ENCODE data around the gene GRK4.

GRK4 gene

DNA sequence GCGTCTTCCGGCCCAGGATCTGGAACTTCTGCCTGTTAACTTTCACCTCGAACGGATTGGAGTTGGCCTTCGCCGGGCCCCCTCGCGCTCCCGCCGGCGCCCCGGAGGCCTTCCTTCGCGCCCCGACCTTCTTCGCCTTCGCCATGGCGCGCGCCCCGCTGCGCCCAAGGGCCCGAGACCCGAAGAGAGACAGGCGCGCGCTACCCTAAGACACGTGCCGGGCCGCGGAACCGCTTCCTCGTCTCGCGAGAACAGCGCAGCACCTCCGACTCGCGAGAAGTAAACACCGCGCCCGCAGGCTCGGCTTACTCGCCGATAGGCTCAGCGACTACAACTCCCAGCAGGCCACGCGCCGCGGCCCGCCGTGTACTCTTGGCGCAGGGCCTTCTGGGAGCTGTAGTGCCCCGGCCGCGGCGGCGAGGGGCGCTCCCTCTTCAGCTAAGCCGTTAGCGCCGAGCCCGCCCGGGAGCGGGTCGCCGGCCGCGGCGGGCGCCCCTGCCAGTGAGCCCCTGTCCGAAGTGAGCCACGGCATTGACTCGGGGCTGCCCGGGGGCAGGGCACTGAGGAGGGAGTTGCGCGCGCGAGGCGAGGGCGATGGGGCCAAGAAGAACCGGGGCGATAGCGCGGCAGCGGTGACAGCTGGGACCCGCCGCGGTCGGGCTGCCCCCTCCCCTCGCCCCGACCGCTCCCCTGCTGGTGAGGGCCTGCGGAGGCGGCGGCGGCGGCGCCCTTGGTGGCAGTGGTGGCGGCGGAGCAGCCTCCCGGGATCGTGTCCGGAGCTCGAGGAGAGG is at the start of gene GRK4, which contains the start of gene NOP14:
Gene GRK4, plus strand, starts transcription at position 397 of the 791 bp plus-strand sequence. CDS start 500 bp downstream, outside the sequence.
Gene NOP14, minus strand, starts transcription at position 232 of the 791 bp plus-strand sequence. Its CDS starts 87 bp downstream, at position 145.
- TF ChIP-seq EP300 (IDR thresholded peaks at IDR 0.05; ENCODE audit: borderline replicate concordance) (no peak), NFIC (IDR thresholded peaks at IDR 0.05) (no peak), TAF1 (IDR thresholded peaks at IDR 0.05; ENCODE audit: low read depth) (peak; percentile 90), FOXM1 (IDR thresholded peaks at IDR 0.05; ENCODE audit: borderline replicate concordance, low read depth) (no peak), RAD21 (IDR thresholded peaks at IDR 0.05; ENCODE audit: low read depth) (no peak), YY1 (IDR thresholded peaks at IDR 0.05; ENCODE audit: low read depth) (peak; percentile 76), CEBPB (IDR thresholded peaks at IDR 0.05) (no peak; the same call in 1 of the 2 replicates), EGR1 (IDR thresholded peaks at IDR 0.05) (peak; percentile 10; the same call in 1 of the 2 replicates), ZBTB7A (IDR thresholded peaks at IDR 0.05; ENCODE audit: low read depth) (no peak; the same call in 1 of the 2 replicates), MAX (IDR thresholded peaks at IDR 0.05) (peak; percentile 100), TEAD4 (IDR thresholded peaks at IDR 0.05) (peak; percentile 46), CREB1 (IDR thresholded peaks at IDR 0.05; ENCODE audit: low read depth) (peak; percentile 52; the same call in 1 of the 2 replicates), TCF12 (IDR thresholded peaks at IDR 0.05; ENCODE audit: low read depth) (peak; percentile 56; the same call in 1 of the 2 replicates)
- TF ChIP-seq, protein P1, sequence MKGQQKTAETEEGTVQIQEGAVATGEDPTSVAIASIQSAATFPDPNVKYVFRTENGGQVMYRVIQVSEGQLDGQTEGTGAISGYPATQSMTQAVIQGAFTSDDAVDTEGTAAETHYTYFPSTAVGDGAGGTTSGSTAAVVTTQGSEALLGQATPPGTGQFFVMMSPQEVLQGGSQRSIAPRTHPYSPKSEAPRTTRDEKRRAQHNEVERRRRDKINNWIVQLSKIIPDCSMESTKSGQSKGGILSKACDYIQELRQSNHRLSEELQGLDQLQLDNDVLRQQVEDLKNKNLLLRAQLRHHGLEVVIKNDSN (IDR thresholded peaks at IDR 0.05), result peak; percentile 93
- TF ChIP-seq, protein P2, sequence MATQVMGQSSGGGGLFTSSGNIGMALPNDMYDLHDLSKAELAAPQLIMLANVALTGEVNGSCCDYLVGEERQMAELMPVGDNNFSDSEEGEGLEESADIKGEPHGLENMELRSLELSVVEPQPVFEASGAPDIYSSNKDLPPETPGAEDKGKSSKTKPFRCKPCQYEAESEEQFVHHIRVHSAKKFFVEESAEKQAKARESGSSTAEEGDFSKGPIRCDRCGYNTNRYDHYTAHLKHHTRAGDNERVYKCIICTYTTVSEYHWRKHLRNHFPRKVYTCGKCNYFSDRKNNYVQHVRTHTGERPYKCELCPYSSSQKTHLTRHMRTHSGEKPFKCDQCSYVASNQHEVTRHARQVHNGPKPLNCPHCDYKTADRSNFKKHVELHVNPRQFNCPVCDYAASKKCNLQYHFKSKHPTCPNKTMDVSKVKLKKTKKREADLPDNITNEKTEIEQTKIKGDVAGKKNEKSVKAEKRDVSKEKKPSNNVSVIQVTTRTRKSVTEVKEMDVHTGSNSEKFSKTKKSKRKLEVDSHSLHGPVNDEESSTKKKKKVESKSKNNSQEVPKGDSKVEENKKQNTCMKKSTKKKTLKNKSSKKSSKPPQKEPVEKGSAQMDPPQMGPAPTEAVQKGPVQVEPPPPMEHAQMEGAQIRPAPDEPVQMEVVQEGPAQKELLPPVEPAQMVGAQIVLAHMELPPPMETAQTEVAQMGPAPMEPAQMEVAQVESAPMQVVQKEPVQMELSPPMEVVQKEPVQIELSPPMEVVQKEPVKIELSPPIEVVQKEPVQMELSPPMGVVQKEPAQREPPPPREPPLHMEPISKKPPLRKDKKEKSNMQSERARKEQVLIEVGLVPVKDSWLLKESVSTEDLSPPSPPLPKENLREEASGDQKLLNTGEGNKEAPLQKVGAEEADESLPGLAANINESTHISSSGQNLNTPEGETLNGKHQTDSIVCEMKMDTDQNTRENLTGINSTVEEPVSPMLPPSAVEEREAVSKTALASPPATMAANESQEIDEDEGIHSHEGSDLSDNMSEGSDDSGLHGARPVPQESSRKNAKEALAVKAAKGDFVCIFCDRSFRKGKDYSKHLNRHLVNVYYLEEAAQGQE (IDR thresholded peaks at IDR 0.05; ENCODE audit: low read depth), result no peak

GRCh38 chr4:2914256-2915126 is 48.9 kb upstream of the GRK4 start:
- TF ChIP-seq ZBTB7A (IDR thresholded peaks at IDR 0.05; ENCODE audit: low read depth), result no peak
- TF ChIP-seq CEBPB (IDR thresholded peaks at IDR 0.05), result no peak
- TF ChIP-seq EGR1 (IDR thresholded peaks at IDR 0.05), result no peak
- no peak for TF ChIP-seq TAF1 (IDR thresholded peaks at IDR 0.05; ENCODE audit: low read depth)
- TF ChIP-seq RAD21 (IDR thresholded peaks at IDR 0.05; ENCODE audit: low read depth), result no peak
- no peak for TF ChIP-seq YY1 (IDR thresholded peaks at IDR 0.05; ENCODE audit: low read depth)
- TF ChIP-seq, protein P2 (IDR thresholded peaks at IDR 0.05; ENCODE audit: low read depth), result no peak
- TF ChIP-seq NFIC (IDR thresholded peaks at IDR 0.05), result no peak
- no peak for TF ChIP-seq EP300 (IDR thresholded peaks at IDR 0.05; ENCODE audit: borderline replicate concordance)
- TF ChIP-seq FOXM1 (IDR thresholded peaks at IDR 0.05; ENCODE audit: borderline replicate concordance, low read depth), result no peak
- no peak for TF ChIP-seq CREB1 (IDR thresholded peaks at IDR 0.05; ENCODE audit: low read depth)
- TF ChIP-seq, protein P1 (IDR thresholded peaks at IDR 0.05), result no peak
- no peak for TF ChIP-seq TEAD4 (IDR thresholded peaks at IDR 0.05)

GRCh38 chr4:2915789-2916188 is 47.6 kb upstream of the GRK4 start:
- no peak for TF ChIP-seq ZBTB7A (IDR thresholded peaks at IDR 0.05; ENCODE audit: low read depth)
- TF ChIP-seq, protein P2 (IDR thresholded peaks at IDR 0.05; ENCODE audit: low read depth), result no peak
- TF ChIP-seq NFIC (IDR thresholded peaks at IDR 0.05), result no peak
- TF ChIP-seq YY1 (IDR thresholded peaks at IDR 0.05; ENCODE audit: low read depth), result no peak
- no peak for TF ChIP-seq FOXM1 (IDR thresholded peaks at IDR 0.05; ENCODE audit: borderline replicate concordance, low read depth)
- TF ChIP-seq CEBPB (IDR thresholded peaks at IDR 0.05), result no peak

Data from Ishikawa (cell line).